Adrenal gland (tissue), 12 donors: ENCODE data around the gene NDUFA3. TPM values are rescaled to one million over a fixed set of nuclear protein-coding genes. Genes with fewer than 3 reads are reported as not detected.
A peak's percentile ranks its signal among the peaks of the same experiment; 100 is the strongest.

Source experiments
- DNase-seq, 7 donors: peaks; one replicate each; pipeline ENCODE4 v3.0.0-alpha.2; 2019 to 2020
- H3K27ac ChIP-seq, 5 donors: fragments of 200-600 bp; sonication (generic) in 4 of 5; 1 replicate in 3 of 5; 2 replicates in 2 of 5; pipeline versions ENCODE4 v1.5.1 to v1.8.0; 2016 to 2020; ENCODE audit warnings: mild to moderate bottlenecking in 1 of 5
- H3K27me3 ChIP-seq: fragments of 200-600 bp; 2 replicates; pipeline ENCODE4 v1.8.0; 2021
- H3K36me3 ChIP-seq, 2 donors: fragments of 200-600 bp; replicated peaks in 1 of 2; 1 replicate in 1 of 2; 2 replicates in 1 of 2; pipeline versions ENCODE4 v1.5.1 to v1.8.0; 2018 to 2022
- H3K4me1 ChIP-seq, 2 donors: fragments of 200-600 bp; replicated peaks in 1 of 2; 1 replicate in 1 of 2; 2 replicates in 1 of 2; pipeline versions ENCODE4 v1.5.1 to v1.8.0; 2018 to 2021
- H3K4me3 ChIP-seq, 4 donors: fragments of 200-600 bp; sonication (generic) in 3 of 4; one replicate each; pipeline ENCODE4 v1.5.1; 2016 to 2018
- H3K9me3 ChIP-seq, 3 donors: fragments of 200-600 bp; sonication (generic) in 1 of 3; replicated peaks in 1 of 3; 1 replicate in 2 of 3; 2 replicates in 1 of 3; pipeline versions ENCODE4 v1.5.1 to v1.8.0; 2016 to 2021
- POLR2A ChIP-seq, 2 donors: fragments of 450-650 bp; IDR thresholded peaks; one replicate each; pipeline ENCODE4 v1.6.1; 2017; ENCODE audit warnings: antibody characterized with exemption in 2 of 2, mild to moderate bottlenecking in 2 of 2, moderate library complexity in 1 of 2
- WGBS, 4 donors: extraction: QIAGEN DNeasy Blood & Tissue Kit in 2 of 4; methylation state at CpG; one replicate each; pipeline versions ENCODE4 v1.1.5 to v1.1.7; 2013 to 2017; 5-methylcytosine and 5-hydroxymethylcytosine counted together
- intact Hi-C, 2 donors: fragments of 100-400 bp; cut with DNase I; formaldehyde crosslinking; loops; one replicate each; pipeline versions ENCODE4 v1.14.1 to v1.15.0; 2022 to 2023
- polyA plus RNA-seq, 3 donors: library from polyadenylated mRNA; stranded (reverse); fragments of 200-250 nt in 2 of 3; fragments of 350-450 nt in 1 of 3; fragmentation: Illumina TruSeq in 1 of 3; extraction: RNeasy Lipid Tissue Mini Kit (QIAGEN cat#74804) in 1 of 3; gene quantifications; one replicate each; pipeline ENCODE4 v1.2.3, GENCODE V29; 2013 to 2014
- total RNA-seq, 9 donors: library from RNA; depleted of rRNA in 4 of 9; stranded (reverse); fragments of >200 nt in 4 of 9; fragments of 120-200 nt in 1 of 9; fragmentation: NEBNext Ultra II Directional in 1 of 9; extraction: Animal tissue kit (Norgen Biotek cat#: 25700) in 1 of 9; gene quantifications; one replicate each; pipeline versions ENCODE4 v1.1.0 to v1.2.4, GENCODE V29; 2013 to 2023
- TF ChIP-seq, protein P1 (sequence below), 6 experiments: fragments of 450-650 bp in 4 of 6; fragments of 200-600 bp in 2 of 6; sonication (generic) in 1 of 6; IDR thresholded peaks; 1 replicate in 5 of 6; 2 replicates in 1 of 6; pipeline versions ENCODE4 v1.5.1 to v1.8.0; 2016 to 2021; ENCODE audit warnings: antibody characterized with exemption in 6 of 6, mild to moderate bottlenecking in 2 of 6, moderate library complexity in 1 of 6
- donor health status: healthy with polysubstance abuse.
- donor health status: Bipolar disorder and iron deficiency.
- donor health status: DM: yes; HTN: yes; CAD: no.
- donor health status: DM: no; HTN: no; CAD: no.
- donor health status: DM: no; HTN: no; CAD: no.
- donor health status: DM: yes; HTN: yes; CAD: no.

The NDUFA3 gene
- total and polyA plus RNA-seq, 12 donors, result 33.2 to 1,730 (median 173) TPM

DNA sequence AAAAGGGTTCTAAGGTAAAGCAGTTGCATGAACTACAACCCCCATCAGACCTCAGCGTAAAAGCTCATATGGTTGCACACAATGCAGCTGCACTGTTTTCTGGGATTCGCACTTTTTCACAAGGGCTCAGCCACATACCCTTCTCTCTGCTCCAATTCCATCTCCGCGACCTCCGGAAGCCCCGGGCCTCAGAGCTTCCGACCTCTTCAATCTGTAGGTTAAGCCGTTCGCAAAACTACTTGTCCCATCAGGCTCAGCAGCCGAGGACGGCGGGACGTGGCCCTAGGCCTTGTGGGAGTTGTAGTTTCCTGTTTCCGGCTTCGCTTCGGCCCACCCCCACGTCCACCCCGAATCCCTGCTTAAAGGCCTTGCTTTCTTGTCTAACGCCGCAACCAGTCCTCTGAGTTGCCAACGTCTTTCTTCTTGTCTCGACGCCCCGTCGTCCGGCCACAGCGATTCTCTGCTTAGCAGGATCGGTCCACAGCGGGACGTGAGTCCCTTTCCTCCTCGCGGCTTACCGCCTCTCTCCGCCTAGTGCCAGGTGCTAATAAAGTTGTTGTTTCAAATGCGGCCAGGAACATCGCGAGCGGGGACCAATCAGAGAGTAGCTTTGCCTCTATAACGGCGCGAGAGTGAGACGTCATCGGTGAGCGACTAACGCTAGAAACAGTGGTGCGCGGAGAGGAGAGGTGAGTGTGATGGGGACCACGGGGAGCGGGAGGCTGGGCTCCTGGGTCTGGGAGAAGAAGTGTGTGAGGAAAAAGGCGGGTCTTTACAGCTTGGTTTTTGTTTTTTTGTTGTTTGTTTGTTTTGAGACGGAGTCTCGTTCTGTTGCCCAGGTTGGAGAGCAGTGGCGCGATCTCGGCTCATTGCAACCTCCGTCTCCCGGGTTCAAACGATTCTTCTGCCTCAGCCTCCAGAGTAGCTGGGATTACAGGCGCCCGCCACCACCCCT lies 12.7 kb downstream of the NDUFA3 start, which contains the start of the genes PRPF31 and TFPT:
Gene PRPF31 (plus strand): TSS at position 646 of the 955 bp plus-strand sequence. CDS start 2,525 bp downstream, outside the sequence.
Gene TFPT (minus strand): TSS at position 549 of the 955 bp plus-strand sequence. CDS start 388 bp downstream, at position 161.
- Histone ChIP-seq H3K36me3 (peaks cover 0 to 25% of the 10 kb centered on the region in 2 donors), H3K4me3 (peak within 1 kb of the TSS; percentile 52 to 81 (median 72)), H3K4me1 (peaks cover 22 to 23% of the 10 kb centered on the region in 2 donors), H3K27ac (peak within 1 kb of the TSS; percentile 73 to 94 (median 84)), H3K27me3 (no peaks in the 10 kb centered on the region), H3K9me3 (no peaks in the 10 kb centered on the region)
- peak; percentile 95 to 99 (median 98) for DNase-seq
- WGBS, 4 donors, result 0% methylated on average over 52 to 60 of the region's 60 CpGs
- intact Hi-C loops, result no loop called here
- peak; percentile 57 to 62 for TF ChIP-seq POLR2A (IDR thresholded peaks at IDR 0.05)
- TF ChIP-seq, protein P1, sequence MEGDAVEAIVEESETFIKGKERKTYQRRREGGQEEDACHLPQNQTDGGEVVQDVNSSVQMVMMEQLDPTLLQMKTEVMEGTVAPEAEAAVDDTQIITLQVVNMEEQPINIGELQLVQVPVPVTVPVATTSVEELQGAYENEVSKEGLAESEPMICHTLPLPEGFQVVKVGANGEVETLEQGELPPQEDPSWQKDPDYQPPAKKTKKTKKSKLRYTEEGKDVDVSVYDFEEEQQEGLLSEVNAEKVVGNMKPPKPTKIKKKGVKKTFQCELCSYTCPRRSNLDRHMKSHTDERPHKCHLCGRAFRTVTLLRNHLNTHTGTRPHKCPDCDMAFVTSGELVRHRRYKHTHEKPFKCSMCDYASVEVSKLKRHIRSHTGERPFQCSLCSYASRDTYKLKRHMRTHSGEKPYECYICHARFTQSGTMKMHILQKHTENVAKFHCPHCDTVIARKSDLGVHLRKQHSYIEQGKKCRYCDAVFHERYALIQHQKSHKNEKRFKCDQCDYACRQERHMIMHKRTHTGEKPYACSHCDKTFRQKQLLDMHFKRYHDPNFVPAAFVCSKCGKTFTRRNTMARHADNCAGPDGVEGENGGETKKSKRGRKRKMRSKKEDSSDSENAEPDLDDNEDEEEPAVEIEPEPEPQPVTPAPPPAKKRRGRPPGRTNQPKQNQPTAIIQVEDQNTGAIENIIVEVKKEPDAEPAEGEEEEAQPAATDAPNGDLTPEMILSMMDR (IDR thresholded peaks at IDR 0.05), result no peak

DNA sequence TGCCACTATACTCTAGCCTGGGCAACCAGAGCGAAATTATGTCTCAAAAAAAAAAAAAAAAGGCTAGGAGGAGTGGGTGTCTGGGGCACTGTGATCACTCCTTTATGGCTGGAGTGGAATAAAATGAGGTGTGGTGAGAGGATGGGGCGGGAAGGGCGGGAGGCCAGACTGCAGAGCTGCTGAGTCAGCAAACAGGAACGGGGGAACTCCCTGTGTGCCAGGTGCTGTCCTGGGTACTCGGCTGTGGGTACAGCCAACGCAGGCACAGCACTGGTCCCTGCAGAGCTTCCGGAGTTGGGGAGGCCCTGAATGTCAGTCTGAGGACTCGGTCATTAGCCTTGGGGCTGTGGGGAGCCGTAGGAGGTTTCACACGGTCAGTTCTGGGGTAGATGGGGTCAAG lies 18.6 kb downstream of the NDUFA3 start:
- no peak for DNase-seq
- peaks cover 0 to 73% of the 10 kb centered on the region in 2 donors for H3K36me3 ChIP-seq
- no peaks in the 10 kb centered on the region for H3K9me3 ChIP-seq
- H3K4me3 ChIP-seq, result no peak overlapping the region
- no peak overlapping the region for H3K27ac ChIP-seq
- peaks cover 7 to 8% of the 10 kb centered on the region in 2 donors for H3K4me1 ChIP-seq
- no peaks in the 10 kb centered on the region for H3K27me3 ChIP-seq
- intact Hi-C loops, result no loop called here
- WGBS, 4 donors, result 86 to 96% (median 96%) methylated on average over 10 of the region's 10 CpGs
- TF ChIP-seq, protein P1 (IDR thresholded peaks at IDR 0.05), result no peak
- TF ChIP-seq POLR2A (IDR thresholded peaks at IDR 0.05), result no peak

DNA sequence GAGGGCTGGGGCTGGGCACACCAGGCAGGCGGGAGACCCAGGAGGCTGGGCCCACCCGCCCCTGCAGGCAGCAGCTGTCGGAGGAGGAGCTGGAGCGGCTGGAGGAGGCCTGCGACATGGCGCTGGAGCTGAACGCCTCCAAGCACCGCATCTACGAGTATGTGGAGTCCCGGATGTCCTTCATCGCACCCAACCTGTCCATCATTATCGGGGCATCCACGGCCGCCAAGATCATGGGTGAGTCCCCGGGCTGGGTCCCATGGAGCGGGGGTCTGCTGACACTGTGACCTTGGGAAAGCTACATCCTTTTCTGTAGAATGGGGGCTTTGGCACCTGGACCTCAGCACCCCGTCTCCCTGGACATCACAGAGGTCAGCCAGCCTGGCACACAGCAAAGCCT lies 21.0 kb downstream of the NDUFA3 start:
- 90 to 100% (median 92%) methylated on average over 4 to 17 of the region's 17 CpGs for WGBS, 4 donors
- H3K4me1 ChIP-seq, result no peaks in the 10 kb centered on the region
- H3K27me3 ChIP-seq, result no peaks in the 10 kb centered on the region
- H3K9me3 ChIP-seq, result no peaks in the 10 kb centered on the region
- intact Hi-C loops, result no loop called here
- no peak overlapping the region for H3K4me3 ChIP-seq
- TF ChIP-seq, protein P1 (IDR thresholded peaks at IDR 0.05), result no peak
- H3K27ac ChIP-seq, result no peak overlapping the region
- DNase-seq, result no peak
- H3K36me3 ChIP-seq, result peaks cover 0 to 92% of the 10 kb centered on the region in 2 donors

DNA sequence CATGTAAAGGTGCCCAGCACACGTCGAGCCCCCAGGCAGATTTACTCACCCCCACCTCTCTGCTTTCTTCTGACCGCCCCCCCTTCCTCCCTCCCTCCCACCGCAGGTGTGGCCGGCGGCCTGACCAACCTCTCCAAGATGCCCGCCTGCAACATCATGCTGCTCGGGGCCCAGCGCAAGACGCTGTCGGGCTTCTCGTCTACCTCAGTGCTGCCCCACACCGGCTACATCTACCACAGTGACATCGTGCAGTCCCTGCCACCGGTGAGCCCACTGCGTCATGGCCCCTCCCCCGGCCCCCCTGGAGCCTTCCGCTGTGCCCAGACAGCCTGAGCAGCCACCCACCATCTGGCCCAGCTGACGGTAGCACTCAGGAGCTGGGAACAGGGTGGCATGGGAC lies 21.7 kb downstream of the NDUFA3 start:
- intact Hi-C loops, result no loop called here
- TF ChIP-seq POLR2A (IDR thresholded peaks at IDR 0.05), result no peak
- TF ChIP-seq, protein P1 (IDR thresholded peaks at IDR 0.05), result no peak
- Histone ChIP-seq H3K9me3 (no peaks in the 10 kb centered on the region), H3K4me3 (no peak overlapping the region), H3K4me1 (no peaks in the 10 kb centered on the region), H3K27me3 (no peaks in the 10 kb centered on the region), H3K36me3 (peaks cover 0 to 97% of the 10 kb centered on the region in 2 donors), H3K27ac (no peak overlapping the region)
- WGBS, 4 donors, result 69 to 92% (median 88%) methylated on average over 3 to 19 of the region's 19 CpGs
- DNase-seq, result no peak
